Measurements from ENCODE around the gene MAP3K3.

MAP3K3 gene

GRCh38 chr17:63633742-63634141 lies 11.5 kb downstream of the MAP3K3 start (continued):
- TF ChIP-seq ZBTB49 (tag by site-specific recombination; IDR thresholded peaks at IDR 0.05; ENCODE audit: low read depth) (no peak), ZNF677 (tag by site-specific recombination; IDR thresholded peaks at IDR 0.05) (no peak), GFI1B (tag by site-specific recombination; IDR thresholded peaks at IDR 0.05) (no peak), SCRT1 (tag by site-specific recombination; IDR thresholded peaks at IDR 0.05; ENCODE audit: borderline replicate concordance) (no peak), ZNF184 (tag by site-specific recombination; IDR thresholded peaks at IDR 0.05) (no peak), PATZ1 (tag by site-specific recombination; IDR thresholded peaks at IDR 0.05) (no peak), ZNF366 (tag by site-specific recombination; conservative IDR thresholded peaks at IDR 0.05) (no peak)

- H3K36me3 ChIP-seq (ENCODE audit: control insufficient read depth in 2 of 2, insufficient read depth in 1 of 2, low read length in 2 of 2): peaks cover 10 to 58% of the 10 kb centered on the region in 2 experiments
- ChIA-PET CTCF (interaction anchor here (0.7 to 2.6 kb wide), 5 partner anchors 9 to 149 kb away, joined by 3 to 12 read pairs (median 5); no protein-coding TSS in a partner anchor), POLR2A (interaction anchor here (1.1 to 3.2 kb wide), 2 partner anchors 12 to 41 kb away, joined by 3 to 16 read pairs; partner anchors contain the start of gene MAP3K3)
- H3K27ac ChIP-seq (ENCODE audit: extremely low read depth, low read depth, low read length): no peak overlapping the region
- no peak overlapping the region for H3K4me3 ChIP-seq (ENCODE audit: low read depth, low read length)
- H3K4me1 ChIP-seq (ENCODE audit: control insufficient read depth, insufficient read depth, low read length): peaks cover 3% of the 10 kb centered on the region
- H3K9me3 ChIP-seq (ENCODE audit: control insufficient read depth, insufficient read depth, low read depth, low read length): no peaks in the 10 kb centered on the region
- TF ChIP-seq ZNF561 (tag by site-specific recombination; IDR thresholded peaks at IDR 0.05; ENCODE audit: borderline replicate concordance) (no peak), ZNF514 (tag by site-specific recombination; IDR thresholded peaks at IDR 0.05) (no peak), ZNF324 (tag by site-specific recombination; IDR thresholded peaks at IDR 0.05) (no peak), SP2 (tag by site-specific recombination; IDR thresholded peaks at IDR 0.05) (no peak), HOXC10 (CRISPR knock-in tag; IDR thresholded peaks at IDR 0.05) (no peak), ZNF23 (tag by site-specific recombination; IDR thresholded peaks at IDR 0.05; ENCODE audit: borderline replicate concordance) (no peak), ZNF26 (tag by site-specific recombination; IDR thresholded peaks at IDR 0.05) (no peak), ZBTB17 (tag by site-specific recombination; IDR thresholded peaks at IDR 0.05) (no peak), ZSCAN4 (tag by site-specific recombination; IDR thresholded peaks at IDR 0.05) (no peak), ZNF626 (tag by site-specific recombination; IDR thresholded peaks at IDR 0.05) (no peak), ZNF18 (tag by site-specific recombination; IDR thresholded peaks at IDR 0.05) (no peak), ZNF791 (tag by site-specific recombination; IDR thresholded peaks at IDR 0.05) (no peak), ZNF19 (tag by site-specific recombination; IDR thresholded peaks at IDR 0.05; ENCODE audit: low read depth) (no peak), SCRT1 (tag by site-specific recombination; IDR thresholded peaks at IDR 0.05; ENCODE audit: borderline replicate concordance) (no peak), RBAK (tag by site-specific recombination; IDR thresholded peaks at IDR 0.05) (no peak), PATZ1 (tag by site-specific recombination; IDR thresholded peaks at IDR 0.05) (no peak), PRDM4 (tag by site-specific recombination; IDR thresholded peaks at IDR 0.05) (no peak), REPIN1 (tag by site-specific recombination; IDR thresholded peaks at IDR 0.05; ENCODE audit: low read depth) (no peak), YY1 (tag by site-specific recombination; IDR thresholded peaks at IDR 0.05) (no peak)
Observed at GRCh38 chr17:63634163-63634562, 11.9 kb downstream of the MAP3K3 start.

All from HEK293 (cell line).